Body of pancreas (tissue), 4 donors: ENCODE results near the gene NTMT2. TPM values are rescaled to one million over a fixed set of nuclear protein-coding genes. Genes with fewer than 3 reads are reported as not detected.

ENCODE experiments used
- ATAC-seq: fragments of 150-250 bp; one replicate; pipeline ENCODE4 v1.9.1; 2016
- DNase-seq, 4 donors: peaks; one replicate each; pipeline ENCODE4 v3.0.0-alpha.2; 2019
- H3K27ac ChIP-seq, 4 donors: fragments of 200-600 bp; sonication (generic); 1 replicate in 3 of 4; 2 replicates in 1 of 4; pipeline versions ENCODE4 v1.5.1 to v1.6.1; 2016 to 2019; ENCODE audit warnings: mild to moderate bottlenecking in 1 of 4, mixed read lengths in 1 of 4, moderate library complexity in 1 of 4
- H3K27me3 ChIP-seq, 2 donors: fragments of 200-600 bp; sonication (generic); one replicate each; pipeline ENCODE4 v1.6.0; 2016; ENCODE audit warnings: mild to moderate bottlenecking in 1 of 2
- H3K36me3 ChIP-seq, 2 donors: fragments of 200-600 bp; sonication (generic); replicated peaks in 1 of 2; 2 replicates each; pipeline ENCODE4 v1.5.1; 2016; ENCODE audit warnings: low read depth in 2 of 2; ENCODE audit not compliant: insufficient read depth in 1 of 2
- H3K4me1 ChIP-seq: fragments of 200-600 bp; sonication (generic); one replicate; pipeline ENCODE4 v1.6.0; 2016
- H3K4me3 ChIP-seq, 2 donors: fragments of 200-600 bp; sonication (generic); 1 replicate in 1 of 2; 2 replicates in 1 of 2; pipeline ENCODE4 v1.5.1; 2016 to 2019
- H3K9me3 ChIP-seq, 3 donors: fragments of 200-600 bp; sonication (generic); 1 replicate in 2 of 3; 2 replicates in 1 of 3; pipeline ENCODE4 v1.5.1; 2016
- POLR2A ChIP-seq, 3 donors: fragments of 450-650 bp; IDR thresholded peaks; one replicate each; pipeline ENCODE4 v1.6.1; 2016; ENCODE audit warnings: antibody characterized with exemption in 3 of 3, mild to moderate bottlenecking in 2 of 3
- WGBS, 2 donors: methylation state at CpG; one replicate each; pipeline ENCODE4 v1.1.5; 2017; 5-methylcytosine and 5-hydroxymethylcytosine counted together
- intact Hi-C: fragments of 100-400 bp; cut with DNase I; formaldehyde crosslinking; loops from one replicate; pipeline ENCODE4 v1.15.1; 2023
- total RNA-seq, 2 donors: library from RNA; depleted of rRNA; stranded (reverse); fragments of >200 nt; gene quantifications; one replicate each; pipeline ENCODE4 v1.1.0, GENCODE V29; 2016
- TF ChIP-seq, protein P1 (sequence below), 7 experiments: fragments of 450-650 bp in 4 of 7; fragments of 200-600 bp in 3 of 7; sonication (generic) in 3 of 7; IDR thresholded peaks; one replicate each; pipeline ENCODE4 v1.5.1; 2016 to 2019; ENCODE audit warnings: antibody characterized with exemption in 7 of 7

The NTMT2 gene
- total RNA-seq, 2 donors from 2014 or later: not detected

DNA sequence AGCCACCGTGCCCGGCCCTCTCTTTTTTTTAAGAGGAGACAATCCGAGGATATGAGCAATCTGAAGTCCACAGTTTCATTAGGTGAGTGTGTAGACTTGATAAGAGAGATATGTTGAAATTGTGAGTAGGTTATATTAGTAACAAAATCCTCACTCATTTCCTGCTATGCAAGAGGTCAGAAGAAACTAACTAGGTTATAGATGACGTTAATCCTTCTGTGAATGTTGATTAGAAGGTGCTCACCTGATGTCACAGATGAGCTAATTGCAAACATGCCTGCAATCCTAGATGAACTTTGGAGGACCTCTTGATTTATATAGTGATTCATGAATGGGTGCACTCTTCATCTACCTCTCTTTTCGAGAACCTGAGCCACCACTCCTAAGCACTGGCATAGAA is 29.3 kb downstream of the NTMT2 start:
- Histone ChIP-seq H3K27ac (no peak overlapping the region), H3K27me3 (no peaks in the 10 kb centered on the region), H3K4me1 (no peaks in the 10 kb centered on the region), H3K9me3 (no peaks in the 10 kb centered on the region), H3K4me3 (no peak overlapping the region), H3K36me3 (no peaks in the 10 kb centered on the region)
- no peak for TF ChIP-seq POLR2A (IDR thresholded peaks at IDR 0.05)
- TF ChIP-seq, protein P1, sequence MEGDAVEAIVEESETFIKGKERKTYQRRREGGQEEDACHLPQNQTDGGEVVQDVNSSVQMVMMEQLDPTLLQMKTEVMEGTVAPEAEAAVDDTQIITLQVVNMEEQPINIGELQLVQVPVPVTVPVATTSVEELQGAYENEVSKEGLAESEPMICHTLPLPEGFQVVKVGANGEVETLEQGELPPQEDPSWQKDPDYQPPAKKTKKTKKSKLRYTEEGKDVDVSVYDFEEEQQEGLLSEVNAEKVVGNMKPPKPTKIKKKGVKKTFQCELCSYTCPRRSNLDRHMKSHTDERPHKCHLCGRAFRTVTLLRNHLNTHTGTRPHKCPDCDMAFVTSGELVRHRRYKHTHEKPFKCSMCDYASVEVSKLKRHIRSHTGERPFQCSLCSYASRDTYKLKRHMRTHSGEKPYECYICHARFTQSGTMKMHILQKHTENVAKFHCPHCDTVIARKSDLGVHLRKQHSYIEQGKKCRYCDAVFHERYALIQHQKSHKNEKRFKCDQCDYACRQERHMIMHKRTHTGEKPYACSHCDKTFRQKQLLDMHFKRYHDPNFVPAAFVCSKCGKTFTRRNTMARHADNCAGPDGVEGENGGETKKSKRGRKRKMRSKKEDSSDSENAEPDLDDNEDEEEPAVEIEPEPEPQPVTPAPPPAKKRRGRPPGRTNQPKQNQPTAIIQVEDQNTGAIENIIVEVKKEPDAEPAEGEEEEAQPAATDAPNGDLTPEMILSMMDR (IDR thresholded peaks at IDR 0.05): no peak
- ATAC-seq (no peak), DNase-seq (no peak)
- intact Hi-C loops: no loop called here
- 66 to 70% methylated on average over 5 of the region's 5 CpGs for WGBS, 2 donors

DNA sequence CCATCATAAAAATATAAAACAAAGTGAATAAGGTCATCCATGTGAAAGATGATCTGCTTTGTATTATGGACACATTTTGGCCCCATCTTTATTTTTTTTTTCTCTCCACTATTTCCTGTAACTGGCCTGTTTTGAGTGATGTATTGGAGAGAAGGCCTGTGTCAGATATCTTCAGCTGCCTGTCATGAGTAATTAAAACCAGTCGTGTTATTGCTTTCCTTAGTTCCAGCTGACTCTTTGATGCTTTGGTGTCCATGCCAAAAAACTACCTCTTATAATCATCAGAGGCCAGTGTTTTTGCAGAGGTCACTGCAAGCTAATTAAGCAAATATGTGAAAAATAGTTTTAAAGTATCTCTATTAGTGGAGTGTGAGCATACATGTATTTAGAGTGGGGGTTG is 29.7 kb downstream of the NTMT2 start:
- ATAC-seq (no peak), DNase-seq (no peak)
- no peaks in the 10 kb centered on the region for H3K4me1 ChIP-seq
- no peaks in the 10 kb centered on the region for H3K36me3 ChIP-seq
- intact Hi-C loops: no loop called here
- H3K4me3 ChIP-seq: no peak overlapping the region
- no peak overlapping the region for H3K27ac ChIP-seq
- no peaks in the 10 kb centered on the region for H3K27me3 ChIP-seq
- WGBS, 2 donors: 26 to 57% methylated on average over 1 of the region's 1 CpG
- H3K9me3 ChIP-seq: no peaks in the 10 kb centered on the region
- TF ChIP-seq, protein P1 (IDR thresholded peaks at IDR 0.05): no peak
- no peak for TF ChIP-seq POLR2A (IDR thresholded peaks at IDR 0.05)

DNA sequence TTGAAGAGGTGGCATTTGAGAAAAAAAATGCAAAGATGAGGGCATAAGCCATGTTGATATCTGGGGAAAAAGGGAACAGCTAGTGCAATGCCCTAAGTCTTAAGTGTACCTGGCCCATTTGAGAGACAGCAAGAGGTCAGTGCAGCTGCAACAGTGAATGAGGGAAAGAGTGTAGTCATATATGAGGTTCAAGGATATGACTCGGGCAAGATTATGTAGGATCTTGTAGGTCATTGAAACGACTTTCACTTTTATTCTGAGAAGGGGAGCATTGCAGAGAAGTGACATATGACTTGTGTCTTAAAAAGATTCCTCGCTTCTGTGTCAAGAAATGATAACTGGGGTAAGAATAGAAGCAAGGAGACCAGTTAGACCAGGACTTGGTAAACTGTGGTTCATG is 31.0 kb downstream of the NTMT2 start:
- no peaks in the 10 kb centered on the region for H3K9me3 ChIP-seq
- no peaks in the 10 kb centered on the region for H3K4me1 ChIP-seq
- intact Hi-C loops: no loop called here
- no peak for TF ChIP-seq POLR2A (IDR thresholded peaks at IDR 0.05)
- TF ChIP-seq, protein P1 (IDR thresholded peaks at IDR 0.05): no peak
- H3K27ac ChIP-seq: no peak overlapping the region
- no peak for DNase-seq
- WGBS, 2 donors: 42 to 54% methylated on average over 3 of the region's 3 CpGs
- no peaks in the 10 kb centered on the region for H3K27me3 ChIP-seq
- H3K4me3 ChIP-seq: no peak overlapping the region
- ATAC-seq: no peak
- H3K36me3 ChIP-seq: no peaks in the 10 kb centered on the region

DNA sequence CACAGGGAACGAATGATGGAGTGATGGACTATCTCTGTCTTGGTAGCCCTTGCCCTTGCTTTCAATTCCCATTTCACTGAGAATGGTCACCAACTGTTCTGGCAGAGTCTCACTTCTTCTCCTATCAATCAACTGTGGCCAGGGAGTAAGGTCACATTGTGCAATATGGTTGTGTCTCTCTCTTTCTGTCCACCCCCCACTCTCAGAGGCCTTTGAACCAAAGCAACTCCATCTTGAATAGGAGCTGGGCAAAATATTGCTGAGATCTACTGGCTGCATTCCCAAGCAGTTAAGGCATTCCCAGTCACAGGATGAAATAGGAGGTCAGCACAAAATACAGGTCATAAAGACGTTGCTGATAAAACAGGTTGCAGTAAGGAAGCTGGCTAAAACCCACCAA is 36.7 kb downstream of the NTMT2 start:
- no peaks in the 10 kb centered on the region for H3K4me1 ChIP-seq
- no peak overlapping the region for H3K27ac ChIP-seq
- intact Hi-C loops: no loop called here
- no peaks in the 10 kb centered on the region for H3K9me3 ChIP-seq
- no peak for TF ChIP-seq POLR2A (IDR thresholded peaks at IDR 0.05)
- TF ChIP-seq, protein P1 (IDR thresholded peaks at IDR 0.05): no peak
- ATAC-seq: no peak
- H3K27me3 ChIP-seq: no peaks in the 10 kb centered on the region
- DNase-seq: no peak
- H3K4me3 ChIP-seq: no peak overlapping the region
- no peaks in the 10 kb centered on the region for H3K36me3 ChIP-seq
- WGBS, 2 donors: 28 to 37% methylated on average over 2 of the region's 2 CpGs

DNA sequence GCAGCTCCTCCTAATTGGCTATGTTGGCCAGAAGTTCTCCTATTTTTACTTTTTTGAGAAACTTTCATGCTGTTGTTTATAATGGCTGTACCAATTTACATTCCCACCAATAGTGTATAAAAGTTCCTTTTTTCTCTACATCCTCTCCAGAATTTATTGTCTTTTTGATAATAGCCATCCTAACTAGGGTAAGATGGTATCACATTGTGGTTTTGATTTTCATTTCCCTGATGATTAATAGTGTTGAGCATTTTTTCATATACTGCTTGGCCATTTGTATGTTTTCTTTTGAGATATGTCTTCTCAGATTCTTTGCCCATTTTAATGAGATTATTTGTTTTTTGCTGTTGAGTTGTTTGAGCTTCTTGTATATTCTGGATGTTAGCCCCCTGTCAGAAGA is 46.8 kb downstream of the NTMT2 start:
- TF ChIP-seq, protein P1 (IDR thresholded peaks at IDR 0.05): no peak
- TF ChIP-seq POLR2A (IDR thresholded peaks at IDR 0.05): no peak
- H3K4me1 ChIP-seq: no peaks in the 10 kb centered on the region
- DNase-seq: no peak
- intact Hi-C loops: no loop called here
- H3K9me3 ChIP-seq: no peaks in the 10 kb centered on the region
- no peak overlapping the region for H3K4me3 ChIP-seq
- H3K27ac ChIP-seq: no peak overlapping the region
- no peak for ATAC-seq
- H3K36me3 ChIP-seq: no peaks in the 10 kb centered on the region
- no peaks in the 10 kb centered on the region for H3K27me3 ChIP-seq
